ENCODE measurements around the gene PALM3. TPM values are rescaled to one million over a fixed set of nuclear protein-coding genes. Genes with fewer than 3 reads are reported as not detected.

Gene PALM3
- total RNA-seq, 1 donor from 2014 or later = not detected

DNA sequence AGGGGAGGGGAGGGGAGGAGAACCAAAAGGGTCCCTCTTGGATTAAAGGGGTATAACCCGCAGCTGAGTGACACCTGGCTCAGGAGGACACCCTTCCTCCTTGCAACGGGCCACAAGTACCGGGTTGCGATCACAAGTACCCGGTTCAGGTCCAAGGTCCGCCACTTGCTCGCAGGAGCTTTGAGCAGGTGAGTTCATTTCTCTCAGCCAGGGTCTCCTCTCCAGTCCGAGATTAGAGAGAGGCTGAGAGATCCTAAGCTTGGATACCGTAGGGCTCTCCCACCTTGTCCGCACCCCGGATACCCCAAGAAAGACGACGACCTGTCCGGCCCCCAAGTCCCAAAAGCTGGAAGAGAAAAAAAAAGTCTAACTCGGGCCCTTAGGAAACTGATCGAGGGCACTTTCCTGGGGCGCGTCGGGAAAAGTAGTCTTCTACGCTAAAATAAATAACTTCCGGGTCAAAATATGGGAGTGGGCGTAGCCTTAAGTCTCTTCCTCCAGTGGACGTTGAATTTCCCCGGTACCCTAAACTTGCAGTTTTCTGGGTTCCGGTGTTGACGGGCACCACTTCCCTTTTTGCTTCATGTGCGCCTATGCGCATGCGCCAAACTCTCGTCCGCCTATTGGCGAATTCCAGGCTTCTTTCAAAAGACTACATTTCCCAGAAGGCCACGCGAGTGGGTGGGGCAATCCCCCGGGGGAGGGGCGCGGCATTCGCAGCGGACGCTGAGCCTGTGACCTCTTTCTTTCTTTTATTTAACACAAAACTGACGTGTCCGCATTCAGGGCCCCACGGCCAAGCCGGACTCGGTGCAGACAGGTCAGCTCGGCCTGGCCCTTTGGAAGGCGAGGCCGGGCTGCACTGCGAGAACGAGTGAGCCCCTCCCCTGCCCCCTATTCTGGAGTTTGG, 19.3 kb upstream of the PALM3 start:
- peaks cover 64% of the 10 kb centered on the region for H3K27me3 ChIP-seq
- Mint-ChIP-seq H3K4me1 (peaks cover 11% of the 10 kb centered on the region), H3K36me3 (no peaks in the 10 kb centered on the region), H3K9me3 (no peaks in the 10 kb centered on the region), H3K27me3 (ENCODE audit: insufficient read depth, low read depth) (peaks cover 7% of the 10 kb centered on the region), H3K27ac (peak overlapping the region; percentile 76), H3K4me3 (peak overlapping the region; percentile 96)
- no peaks in the 10 kb centered on the region for H3K36me3 ChIP-seq
- no peaks in the 10 kb centered on the region for H3K4me1 ChIP-seq
- no peaks in the 10 kb centered on the region for H3K9me3 ChIP-seq (ENCODE audit: low read depth)
- H3K79me2 ChIP-seq (ENCODE audit: low read depth) = no peaks in the 10 kb centered on the region
- no peaks in the 10 kb centered on the region for H4K20me1 ChIP-seq (ENCODE audit: low read depth)
- peak overlapping the region; percentile 88 for H3K4me2 ChIP-seq
- peak; percentile 99 for DNase-seq (ENCODE audit: low spot score)
- H3K4me3 ChIP-seq = peak overlapping the region; percentile 68
- no peak overlapping the region for H3K27ac ChIP-seq
- peaks cover 19% of the 10 kb centered on the region for H3F3A ChIP-seq (ENCODE audit: low read depth)
- no peak overlapping the region for H3K9ac ChIP-seq
- TF ChIP-seq EZH2phosphoT487 (IDR thresholded peaks at IDR 0.05) = no peak
- peak; percentile 54 for TF ChIP-seq EZH2 (IDR thresholded peaks at IDR 0.05)
- peak overlapping the region; percentile 86 for H2AFZ ChIP-seq (replicated peaks)

DNA sequence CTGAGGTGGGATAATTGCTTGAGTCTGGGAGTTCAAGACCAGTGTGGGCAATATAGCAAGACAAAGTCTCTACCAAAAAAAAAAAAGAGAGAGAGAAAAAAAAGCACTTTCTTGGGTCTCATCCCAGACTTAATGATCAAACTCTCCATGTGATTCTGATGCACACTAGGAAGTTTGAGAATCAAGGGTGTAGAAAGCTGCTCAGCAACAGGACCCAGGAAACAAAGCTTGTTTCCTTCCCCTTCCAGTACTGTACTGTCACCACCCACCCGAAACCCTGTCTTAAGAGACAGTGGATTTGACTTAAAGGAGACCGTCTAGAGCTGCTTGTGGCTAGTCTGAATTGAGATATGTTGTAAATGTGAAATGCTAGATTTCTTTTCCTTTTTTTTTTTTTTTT, 16.5 kb upstream of the PALM3 start:
- peaks cover 18% of the 10 kb centered on the region for H3K27me3 Mint-ChIP-seq (ENCODE audit: insufficient read depth, low read depth)

DNA sequence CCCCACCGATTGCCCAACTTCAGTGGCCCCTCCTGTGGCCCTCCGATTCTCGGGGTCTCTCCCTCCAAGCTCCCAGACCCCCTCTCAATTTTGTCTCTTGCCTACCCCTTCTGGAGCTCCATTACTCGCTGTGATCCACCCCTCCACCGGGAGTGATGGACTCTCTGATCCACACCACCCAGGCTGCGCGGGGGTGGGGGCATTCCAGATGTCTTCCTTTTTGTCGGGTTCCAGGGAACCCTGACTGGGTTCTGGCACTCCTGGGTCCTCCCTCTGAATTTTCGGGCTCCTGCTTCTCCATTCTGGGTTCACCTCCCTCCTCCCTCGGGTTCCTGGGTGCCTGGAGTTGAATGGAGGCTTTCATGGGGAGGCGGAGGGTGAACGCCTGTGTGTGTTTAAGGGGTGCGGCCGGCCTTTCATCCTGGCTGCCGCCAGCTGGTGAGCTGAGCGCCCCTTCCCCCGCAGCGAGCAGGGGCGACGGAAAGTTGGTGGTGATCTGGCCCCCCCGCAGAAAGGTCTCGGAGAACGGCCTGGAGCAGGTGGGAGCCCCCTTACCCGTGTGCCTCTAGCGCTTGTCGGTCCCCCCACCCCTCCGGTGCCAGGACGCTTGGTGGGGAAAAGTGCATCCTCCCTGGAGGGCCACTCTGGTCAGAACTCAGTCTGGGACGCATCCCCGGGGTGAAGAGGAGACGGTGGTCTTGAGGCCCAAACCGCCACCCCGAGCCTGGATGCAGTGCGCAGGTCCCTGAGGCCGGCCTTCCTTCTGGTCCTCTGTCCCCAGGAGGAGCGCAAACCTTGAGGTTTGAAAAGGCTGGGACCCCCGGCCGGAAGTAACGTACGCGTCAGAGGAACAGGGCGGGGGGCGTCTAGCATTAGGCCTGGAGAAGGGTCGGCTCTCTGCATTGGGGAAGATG, 12.3 kb upstream of the PALM3 start:
- no peak for DNase-seq (ENCODE audit: low spot score)
- TF ChIP-seq EZH2 (IDR thresholded peaks at IDR 0.05) (peak; percentile 67), EZH2phosphoT487 (IDR thresholded peaks at IDR 0.05) (peak; percentile 38)
- TF ChIP-seq, protein P1, sequence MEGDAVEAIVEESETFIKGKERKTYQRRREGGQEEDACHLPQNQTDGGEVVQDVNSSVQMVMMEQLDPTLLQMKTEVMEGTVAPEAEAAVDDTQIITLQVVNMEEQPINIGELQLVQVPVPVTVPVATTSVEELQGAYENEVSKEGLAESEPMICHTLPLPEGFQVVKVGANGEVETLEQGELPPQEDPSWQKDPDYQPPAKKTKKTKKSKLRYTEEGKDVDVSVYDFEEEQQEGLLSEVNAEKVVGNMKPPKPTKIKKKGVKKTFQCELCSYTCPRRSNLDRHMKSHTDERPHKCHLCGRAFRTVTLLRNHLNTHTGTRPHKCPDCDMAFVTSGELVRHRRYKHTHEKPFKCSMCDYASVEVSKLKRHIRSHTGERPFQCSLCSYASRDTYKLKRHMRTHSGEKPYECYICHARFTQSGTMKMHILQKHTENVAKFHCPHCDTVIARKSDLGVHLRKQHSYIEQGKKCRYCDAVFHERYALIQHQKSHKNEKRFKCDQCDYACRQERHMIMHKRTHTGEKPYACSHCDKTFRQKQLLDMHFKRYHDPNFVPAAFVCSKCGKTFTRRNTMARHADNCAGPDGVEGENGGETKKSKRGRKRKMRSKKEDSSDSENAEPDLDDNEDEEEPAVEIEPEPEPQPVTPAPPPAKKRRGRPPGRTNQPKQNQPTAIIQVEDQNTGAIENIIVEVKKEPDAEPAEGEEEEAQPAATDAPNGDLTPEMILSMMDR (IDR thresholded peaks at IDR 0.05) = no peak
- H3K4me2 ChIP-seq = peak overlapping the region; percentile 95
- H3K4me1 Mint-ChIP-seq = peaks cover 10% of the 10 kb centered on the region
- peaks cover 6% of the 10 kb centered on the region for H3K4me1 ChIP-seq
- no peaks in the 10 kb centered on the region for H3K36me3 Mint-ChIP-seq
- no peak overlapping the region for H3K27ac Mint-ChIP-seq
- peaks cover 17% of the 10 kb centered on the region for H3K27me3 Mint-ChIP-seq (ENCODE audit: insufficient read depth, low read depth)
- H3K27me3 ChIP-seq = peaks cover 86% of the 10 kb centered on the region
- no peaks in the 10 kb centered on the region for H3K9me3 Mint-ChIP-seq
- H3K4me3 ChIP-seq = peak overlapping the region; percentile 45
- H4K20me1 ChIP-seq (ENCODE audit: low read depth) = no peaks in the 10 kb centered on the region
- H3K79me2 ChIP-seq (ENCODE audit: low read depth) = no peaks in the 10 kb centered on the region
- H3K9me3 ChIP-seq (ENCODE audit: low read depth) = no peaks in the 10 kb centered on the region
- no peak overlapping the region for H3K27ac ChIP-seq
- peak overlapping the region; percentile 95 for H3K4me3 Mint-ChIP-seq
- peak overlapping the region; percentile 92 for H2AFZ ChIP-seq (replicated peaks)
- H3F3A ChIP-seq (ENCODE audit: low read depth) = peaks cover 23% of the 10 kb centered on the region
- H3K9ac ChIP-seq = no peak overlapping the region
- no peaks in the 10 kb centered on the region for H3K36me3 ChIP-seq

More for the DNA sequence above, 16.5 kb upstream of the PALM3 start:
- Histone ChIP-seq H2AFZ (replicated peaks) (no peak overlapping the region), H3K79me2 (ENCODE audit: low read depth) (no peaks in the 10 kb centered on the region), H3K9ac (no peak overlapping the region), H3K4me3 (no peak overlapping the region), H3K27me3 (peaks cover 64% of the 10 kb centered on the region), H4K20me1 (ENCODE audit: low read depth) (no peaks in the 10 kb centered on the region), H3K4me1 (no peaks in the 10 kb centered on the region), H3K4me2 (no peak overlapping the region), H3K27ac (no peak overlapping the region), H3K36me3 (no peaks in the 10 kb centered on the region), H3F3A (ENCODE audit: low read depth) (peaks cover 17% of the 10 kb centered on the region), H3K9me3 (ENCODE audit: low read depth) (no peaks in the 10 kb centered on the region)
- Mint-ChIP-seq H3K9me3 (no peaks in the 10 kb centered on the region), H3K36me3 (no peaks in the 10 kb centered on the region), H3K27ac (no peak overlapping the region), H3K4me1 (peaks cover 21% of the 10 kb centered on the region), H3K4me3 (no peak overlapping the region)
- TF ChIP-seq, protein P1 (IDR thresholded peaks at IDR 0.05) = no peak
- TF ChIP-seq EZH2phosphoT487 (IDR thresholded peaks at IDR 0.05) (no peak), EZH2 (IDR thresholded peaks at IDR 0.05) (no peak)
- no peak for DNase-seq (ENCODE audit: low spot score)
